Tibial artery (tissue), 4 donors: Measurements from ENCODE around the gene F13B.

Experiments used
- DNase-seq, 2 donors: peaks; one replicate each; pipeline ENCODE4 v3.0.0-alpha.2; 2019
- H3K27ac ChIP-seq, 2 donors: fragments of 200-600 bp; sonication (generic) in 1 of 2; 1 replicate in 1 of 2; 2 replicates in 1 of 2; pipeline ENCODE4 v1.5.1; 2018 to 2019; ENCODE audit warnings: mild to moderate bottlenecking in 1 of 2
- H3K27me3 ChIP-seq, 2 donors: fragments of 200-600 bp; sonication (generic) in 1 of 2; one replicate each; pipeline versions ENCODE4 v1.5.1 to v1.6.0; 2016 to 2019
- H3K36me3 ChIP-seq, 3 donors: fragments of 200-600 bp; sonication (generic) in 2 of 3; one replicate each; pipeline ENCODE4 v1.5.1; 2016 to 2019; ENCODE audit warnings: mild to moderate bottlenecking in 2 of 3
- H3K4me1 ChIP-seq, 4 donors: fragments of 200-600 bp; sonication (generic) in 2 of 4; 1 replicate in 3 of 4; 2 replicates in 1 of 4; pipeline ENCODE4 v1.5.1; 2016 to 2019
- H3K4me3 ChIP-seq, 2 donors: fragments of 200-600 bp; sonication (generic) in 1 of 2; 1 replicate in 1 of 2; 2 replicates in 1 of 2; pipeline ENCODE4 v1.5.1; 2018 to 2019; ENCODE audit warnings: mild to moderate bottlenecking in 2 of 2
- H3K9me3 ChIP-seq, 3 donors: fragments of 200-600 bp; sonication (generic) in 1 of 3; one replicate each; pipeline ENCODE4 v1.5.1; 2016 to 2019
- intact Hi-C: fragments of 100-400 bp; cut with DNase I; formaldehyde crosslinking; loops from one replicate; pipeline ENCODE4 v1.15.0; 2023; ENCODE audit warnings: low total_unique reads
- TF ChIP-seq, protein P1 (sequence below), 2 experiments: fragments of 200-600 bp in 1 of 2; fragments of 450-650 bp in 1 of 2; IDR thresholded peaks; one replicate each; pipeline ENCODE4 v1.5.1; 2017 to 2019; ENCODE audit warnings: antibody characterized with exemption in 2 of 2, mild to moderate bottlenecking in 1 of 2, moderate library complexity in 1 of 2

Gene F13B, protein sequence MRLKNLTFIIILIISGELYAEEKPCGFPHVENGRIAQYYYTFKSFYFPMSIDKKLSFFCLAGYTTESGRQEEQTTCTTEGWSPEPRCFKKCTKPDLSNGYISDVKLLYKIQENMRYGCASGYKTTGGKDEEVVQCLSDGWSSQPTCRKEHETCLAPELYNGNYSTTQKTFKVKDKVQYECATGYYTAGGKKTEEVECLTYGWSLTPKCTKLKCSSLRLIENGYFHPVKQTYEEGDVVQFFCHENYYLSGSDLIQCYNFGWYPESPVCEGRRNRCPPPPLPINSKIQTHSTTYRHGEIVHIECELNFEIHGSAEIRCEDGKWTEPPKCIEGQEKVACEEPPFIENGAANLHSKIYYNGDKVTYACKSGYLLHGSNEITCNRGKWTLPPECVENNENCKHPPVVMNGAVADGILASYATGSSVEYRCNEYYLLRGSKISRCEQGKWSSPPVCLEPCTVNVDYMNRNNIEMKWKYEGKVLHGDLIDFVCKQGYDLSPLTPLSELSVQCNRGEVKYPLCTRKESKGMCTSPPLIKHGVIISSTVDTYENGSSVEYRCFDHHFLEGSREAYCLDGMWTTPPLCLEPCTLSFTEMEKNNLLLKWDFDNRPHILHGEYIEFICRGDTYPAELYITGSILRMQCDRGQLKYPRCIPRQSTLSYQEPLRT

GRCh38 chr1:197066719-197067456 is at the start of gene F13B:
Gene F13B (minus strand): TSS chr1:197067260. CDS start chr1:197067223, 37 bp downstream.
- no peaks in the 10 kb centered on the region for H3K4me1 ChIP-seq
- H3K9me3 ChIP-seq: no peaks in the 10 kb centered on the region
- H3K36me3 ChIP-seq: no peaks in the 10 kb centered on the region
- no peak within 1 kb of the TSS for H3K27ac ChIP-seq
- no peak within 1 kb of the TSS for H3K4me3 ChIP-seq
- TF ChIP-seq, protein P1, sequence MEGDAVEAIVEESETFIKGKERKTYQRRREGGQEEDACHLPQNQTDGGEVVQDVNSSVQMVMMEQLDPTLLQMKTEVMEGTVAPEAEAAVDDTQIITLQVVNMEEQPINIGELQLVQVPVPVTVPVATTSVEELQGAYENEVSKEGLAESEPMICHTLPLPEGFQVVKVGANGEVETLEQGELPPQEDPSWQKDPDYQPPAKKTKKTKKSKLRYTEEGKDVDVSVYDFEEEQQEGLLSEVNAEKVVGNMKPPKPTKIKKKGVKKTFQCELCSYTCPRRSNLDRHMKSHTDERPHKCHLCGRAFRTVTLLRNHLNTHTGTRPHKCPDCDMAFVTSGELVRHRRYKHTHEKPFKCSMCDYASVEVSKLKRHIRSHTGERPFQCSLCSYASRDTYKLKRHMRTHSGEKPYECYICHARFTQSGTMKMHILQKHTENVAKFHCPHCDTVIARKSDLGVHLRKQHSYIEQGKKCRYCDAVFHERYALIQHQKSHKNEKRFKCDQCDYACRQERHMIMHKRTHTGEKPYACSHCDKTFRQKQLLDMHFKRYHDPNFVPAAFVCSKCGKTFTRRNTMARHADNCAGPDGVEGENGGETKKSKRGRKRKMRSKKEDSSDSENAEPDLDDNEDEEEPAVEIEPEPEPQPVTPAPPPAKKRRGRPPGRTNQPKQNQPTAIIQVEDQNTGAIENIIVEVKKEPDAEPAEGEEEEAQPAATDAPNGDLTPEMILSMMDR (IDR thresholded peaks at IDR 0.05): no peak
- DNase-seq: no peak
- H3K27me3 ChIP-seq: no peaks in the 10 kb centered on the region
- intact Hi-C loops: no loop called here

DNA sequence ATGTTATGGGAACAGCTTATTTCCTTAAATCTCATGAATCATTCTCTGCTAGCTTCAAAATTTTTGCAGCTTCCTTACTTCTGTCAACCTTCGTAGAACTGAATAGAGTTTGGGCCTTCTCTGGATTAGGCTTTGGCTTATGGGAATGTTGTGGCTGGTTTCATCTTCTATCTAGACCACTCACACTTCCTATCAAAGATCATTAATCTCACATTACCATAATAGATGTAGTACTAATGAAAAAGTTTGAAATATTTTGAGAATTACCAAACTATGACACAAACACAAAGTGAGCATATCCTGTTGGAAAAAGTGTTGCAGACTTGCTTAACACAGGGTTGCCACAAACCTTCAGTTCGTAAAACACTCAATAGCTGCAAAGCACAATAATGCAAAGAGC is 49.1 kb upstream of the F13B start:
- Histone ChIP-seq H3K36me3 (no peaks in the 10 kb centered on the region), H3K4me1 (no peaks in the 10 kb centered on the region), H3K27ac (no peak overlapping the region), H3K9me3 (no peaks in the 10 kb centered on the region), H3K4me3 (no peak overlapping the region), H3K27me3 (no peaks in the 10 kb centered on the region)
- DNase-seq: no peak
- TF ChIP-seq, protein P1 (IDR thresholded peaks at IDR 0.05): no peak
- intact Hi-C loops: no loop called here

- TF ChIP-seq, protein P1 (IDR thresholded peaks at IDR 0.05): no peak
- no peak overlapping the region for H3K27ac ChIP-seq
- no peaks in the 10 kb centered on the region for H3K36me3 ChIP-seq
- intact Hi-C loops: no loop called here
- no peak for DNase-seq
- H3K4me3 ChIP-seq: no peak overlapping the region
- H3K4me1 ChIP-seq: no peaks in the 10 kb centered on the region
- no peaks in the 10 kb centered on the region for H3K27me3 ChIP-seq
- H3K9me3 ChIP-seq: no peaks in the 10 kb centered on the region
Measured at GRCh38 chr1:197106869-197107268, 39.8 kb upstream of the F13B start.

GRCh38 chr1:197103300-197103699 is 36.2 kb upstream of the F13B start:
- no peaks in the 10 kb centered on the region for H3K27me3 ChIP-seq
- H3K27ac ChIP-seq: no peak overlapping the region
- no peak for DNase-seq
- intact Hi-C loops: no loop called here
- H3K4me3 ChIP-seq: no peak overlapping the region
- H3K9me3 ChIP-seq: no peaks in the 10 kb centered on the region
- H3K36me3 ChIP-seq: no peaks in the 10 kb centered on the region
- TF ChIP-seq, protein P1 (IDR thresholded peaks at IDR 0.05): no peak
- no peaks in the 10 kb centered on the region for H3K4me1 ChIP-seq

DNA sequence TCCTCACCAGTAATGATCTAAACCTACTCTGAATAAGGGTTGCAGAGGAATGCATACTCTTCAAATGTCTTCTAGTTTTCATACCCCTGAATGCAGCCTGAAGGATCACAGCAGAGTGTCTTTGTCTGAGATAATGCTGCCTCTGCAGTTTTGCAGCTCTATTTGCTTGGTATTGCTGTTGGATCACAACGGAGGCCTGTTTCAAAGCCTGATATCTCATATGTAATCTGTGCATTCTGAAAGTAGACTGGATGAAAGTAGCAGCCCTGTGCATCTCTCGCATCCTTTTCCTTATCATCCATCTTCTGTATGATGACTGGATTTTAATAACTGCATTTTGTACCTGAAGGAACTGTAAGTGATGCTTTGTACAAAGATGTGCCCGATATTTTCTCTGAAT is 34.9 kb upstream of the F13B start:
- intact Hi-C loops: no loop called here
- Histone ChIP-seq H3K27ac (no peak overlapping the region), H3K4me3 (no peak overlapping the region), H3K4me1 (no peaks in the 10 kb centered on the region), H3K36me3 (no peaks in the 10 kb centered on the region), H3K27me3 (no peaks in the 10 kb centered on the region), H3K9me3 (no peaks in the 10 kb centered on the region)
- TF ChIP-seq, protein P1 (IDR thresholded peaks at IDR 0.05): no peak
- DNase-seq: no peak
